HG02973 (cell line): ENCODE data around the gene TTC39B.
"Not testable (repeated sequence)": the region's sequence is repeated elsewhere in the genome, so short reads cannot be mapped to it uniquely, and the experiment has no call there.

Experiments used
- ATAC-seq: cut with Tn5 transposase; IDR thresholded peaks from one replicate; pipeline ENCODE4 v1.9.1; 2021; ENCODE audit warnings: moderate library complexity; ENCODE audit not compliant: unreplicated experiment

TTC39B gene

DNA sequence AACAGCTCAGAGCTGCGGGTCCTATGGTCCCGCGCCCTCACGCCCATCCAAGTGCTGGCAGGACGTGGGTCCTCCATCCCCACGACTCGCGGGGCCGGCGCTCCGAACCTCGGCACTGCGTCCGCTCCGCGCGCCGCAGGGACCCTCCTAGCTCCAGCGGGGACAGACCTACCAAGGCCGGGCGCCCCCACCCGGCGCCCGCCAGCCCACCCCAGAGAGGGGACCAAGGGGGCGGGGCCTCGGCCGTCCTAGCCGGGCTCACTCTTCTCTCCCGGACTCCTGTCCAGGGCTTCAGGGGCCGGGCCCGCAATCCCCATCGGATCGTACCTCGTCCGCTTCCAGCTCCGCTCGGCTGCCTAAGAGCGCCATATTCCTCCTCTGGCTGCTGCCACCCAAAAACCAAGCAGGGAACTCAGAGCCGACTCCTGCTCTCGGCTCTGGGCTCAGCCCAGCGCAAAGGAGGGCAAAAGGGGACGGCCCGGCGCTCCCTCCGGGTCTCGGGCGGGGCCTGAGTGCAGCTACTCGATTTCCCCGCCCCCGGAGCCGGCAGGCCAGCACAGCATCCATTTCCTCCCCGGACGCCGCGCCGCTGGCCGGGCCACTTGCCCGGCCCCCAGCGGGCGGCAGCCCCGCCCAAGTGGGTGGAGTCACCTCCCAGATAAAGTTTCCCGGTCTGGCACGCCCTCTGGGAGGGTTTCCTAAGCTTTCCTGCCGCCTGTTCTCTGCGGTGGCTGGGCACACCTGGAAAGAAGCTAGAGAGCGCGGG, at the start of gene TTC39B:
Gene TTC39B (minus strand): TSS at position 460 of the 766 bp plus-strand sequence. CDS start 91 bp downstream, at position 369.
- ATAC-seq: peak; percentile 90

DNA sequence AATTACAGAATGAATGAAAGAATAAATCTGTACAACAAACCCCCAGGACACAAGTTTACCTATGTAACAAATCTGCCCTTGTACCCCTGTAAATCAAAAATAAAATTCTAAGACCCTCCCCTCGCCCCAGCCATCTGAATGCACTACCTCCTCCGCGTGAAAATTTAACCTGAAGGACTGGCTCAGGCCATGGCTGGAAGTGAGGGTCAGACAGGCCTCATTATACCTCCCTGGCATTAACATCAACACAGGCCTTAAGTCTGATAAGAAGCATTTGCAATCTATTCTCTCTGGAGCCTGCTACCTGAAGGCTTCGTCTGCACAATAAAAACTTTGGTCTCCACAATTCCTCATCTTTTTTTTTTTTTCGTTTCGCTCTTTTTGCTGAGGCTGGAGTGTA, 48.7 kb upstream of the TTC39B start:
- ATAC-seq: no peak

DNA sequence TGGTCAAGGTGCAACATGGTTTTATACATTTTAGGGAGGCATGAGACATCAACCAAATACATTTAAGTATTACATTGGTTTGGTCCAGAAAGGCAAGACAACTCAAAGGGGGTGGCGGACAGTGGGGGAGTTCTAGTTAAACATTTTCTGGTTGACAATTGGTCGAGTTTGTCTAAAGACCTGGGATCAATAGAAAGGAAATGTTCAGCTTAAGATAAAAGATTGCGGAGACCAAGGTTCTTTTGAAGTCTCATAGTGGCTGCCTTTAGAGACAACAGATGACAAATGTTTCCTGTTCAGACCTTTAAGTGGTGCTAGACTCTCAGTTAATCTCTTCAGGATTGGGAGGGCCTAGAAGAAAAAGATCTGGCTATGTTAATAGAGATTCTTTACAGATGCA, 47.7 kb upstream of the TTC39B start:
- no peak for ATAC-seq

DNA sequence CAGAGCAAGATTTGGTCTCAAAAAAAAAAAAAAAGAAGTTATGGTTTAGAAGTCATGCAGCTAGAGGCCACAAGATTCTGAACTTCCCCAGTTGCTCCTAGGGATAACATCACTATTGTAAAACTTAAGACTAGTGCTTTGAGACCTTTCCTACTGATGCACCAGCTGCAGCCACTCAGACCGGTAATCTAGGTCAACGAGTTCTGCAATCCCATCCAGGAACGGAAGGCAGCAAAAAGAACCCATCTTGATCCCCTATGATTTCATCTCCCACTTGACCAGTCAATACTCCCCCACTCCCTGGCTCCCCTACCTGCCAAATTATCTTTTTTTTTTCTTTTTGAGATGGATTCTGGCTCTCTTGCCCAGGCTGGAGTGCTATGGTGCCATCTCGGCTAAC, 46.9 kb upstream of the TTC39B start:
- no peak for ATAC-seq

DNA sequence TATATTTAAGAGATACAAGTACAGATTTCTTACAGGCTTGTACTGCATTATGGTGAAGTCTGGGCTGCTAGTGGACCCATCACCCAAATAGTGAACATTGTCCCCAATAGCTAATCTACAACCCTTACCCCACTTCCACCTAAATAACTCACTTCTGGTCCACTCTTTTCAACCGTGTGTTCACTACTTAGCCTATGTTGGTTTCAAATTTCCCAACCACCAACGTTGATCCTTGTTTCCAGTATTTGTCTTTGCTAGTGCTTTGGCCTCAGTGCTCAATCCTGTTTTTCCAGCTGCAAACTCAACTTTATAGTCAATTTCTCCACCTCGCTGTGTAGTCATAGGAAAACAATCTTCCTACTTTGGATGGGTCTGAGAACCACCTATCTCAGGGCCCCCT, 45.3 kb upstream of the TTC39B start:
- no peak for ATAC-seq

DNA sequence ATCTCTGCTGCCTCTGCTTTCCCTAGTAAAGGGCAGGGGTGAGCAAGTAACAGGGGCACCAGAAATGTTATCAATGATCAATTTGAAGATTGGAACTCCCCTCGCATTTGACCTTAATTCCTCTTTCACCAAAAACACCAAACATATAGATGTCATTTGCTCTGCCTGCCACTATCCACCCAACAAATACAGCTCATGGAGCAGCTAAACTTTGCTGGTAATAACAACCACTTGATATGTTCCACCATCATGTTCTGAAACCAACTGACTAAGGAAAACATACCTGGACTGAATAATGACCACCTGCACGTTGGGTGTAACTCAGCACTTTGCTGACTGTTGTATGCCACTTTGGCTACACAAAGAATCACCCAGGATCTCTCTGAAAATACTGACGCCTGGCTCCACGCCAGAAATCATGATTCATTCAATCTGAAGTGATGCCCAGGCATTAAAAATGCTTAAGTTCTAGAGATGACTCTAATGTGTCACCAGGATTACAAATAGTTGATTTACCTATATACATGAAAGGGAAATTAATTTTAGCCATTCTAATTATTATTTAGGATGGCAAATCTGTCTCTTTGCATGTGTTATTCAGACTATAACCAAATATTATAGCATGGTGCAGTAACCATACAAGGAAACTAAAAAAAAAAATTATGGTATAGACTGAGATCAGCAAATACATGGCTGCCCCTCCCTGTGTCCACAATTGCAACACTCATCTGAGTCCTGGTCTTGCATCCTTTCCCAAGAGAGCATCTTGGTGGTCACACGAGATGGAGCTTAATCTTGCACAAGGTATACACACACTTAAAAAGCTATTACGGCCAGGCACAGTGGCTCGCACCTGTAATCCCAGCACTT, 43.1 kb upstream of the TTC39B start:
- ATAC-seq: no peak

DNA sequence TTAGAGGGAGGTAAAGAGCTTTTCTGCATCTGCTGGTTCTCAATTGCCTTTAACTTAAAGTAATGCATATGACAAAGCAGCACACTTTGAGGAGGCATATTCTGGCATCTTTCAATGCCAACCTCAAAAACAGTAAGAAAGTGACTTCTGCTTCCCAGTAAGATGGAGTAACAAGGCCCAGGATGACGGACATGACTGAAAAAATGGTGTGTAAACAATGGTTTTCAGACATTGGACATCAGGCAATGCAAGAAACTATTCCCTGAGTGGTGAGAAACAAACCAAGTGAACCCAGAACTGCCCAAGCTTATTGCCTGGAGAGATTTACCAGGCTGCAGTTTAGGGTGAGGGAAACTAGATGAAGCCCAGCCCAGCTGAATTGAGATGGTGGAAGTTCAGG, 39.8 kb upstream of the TTC39B start:
- ATAC-seq: no peak

DNA sequence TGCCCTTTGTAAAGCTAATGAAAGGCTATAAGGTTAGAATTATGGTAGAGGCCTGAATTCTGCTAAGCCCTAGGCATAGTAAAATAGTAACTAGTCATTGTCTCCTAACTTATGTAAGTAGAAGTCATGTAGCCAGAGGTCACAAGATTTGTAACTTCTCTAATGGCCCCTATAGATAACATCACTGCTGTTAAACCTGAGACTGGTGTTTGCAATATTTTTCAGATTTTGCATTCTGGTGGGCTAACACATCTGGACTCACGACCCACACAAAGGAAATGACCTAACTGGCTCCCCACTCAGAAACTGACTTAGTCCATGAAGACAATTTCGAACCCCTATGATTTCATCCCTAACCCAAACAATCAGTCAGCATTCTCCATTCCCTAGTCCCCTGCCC, 37.2 kb upstream of the TTC39B start:
- ATAC-seq: no peak

DNA sequence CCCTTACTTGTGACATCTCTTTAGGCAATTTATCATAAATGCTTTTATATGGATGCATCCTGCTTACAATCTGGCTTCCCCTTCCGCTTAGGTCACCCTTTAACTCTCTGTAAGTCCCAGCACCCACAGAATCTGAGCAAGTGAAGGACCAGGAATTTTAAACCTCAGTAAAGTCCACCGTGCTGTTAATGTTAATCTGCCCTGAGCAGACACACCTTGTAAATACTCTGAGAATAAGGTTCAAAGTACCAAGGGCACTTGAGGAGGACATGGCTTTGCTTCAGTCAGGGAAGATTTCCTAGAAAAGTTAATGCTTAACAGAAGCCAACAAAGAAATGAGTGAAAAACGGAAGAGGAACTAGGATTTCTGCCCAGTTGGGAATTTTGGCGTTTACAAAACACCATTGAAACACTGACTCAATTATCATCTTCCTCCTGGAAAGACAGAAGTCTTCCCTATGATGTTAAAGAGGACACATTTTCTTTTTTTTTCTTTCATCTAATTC, 26.4 kb upstream of the TTC39B start:
- ATAC-seq: no peak

DNA sequence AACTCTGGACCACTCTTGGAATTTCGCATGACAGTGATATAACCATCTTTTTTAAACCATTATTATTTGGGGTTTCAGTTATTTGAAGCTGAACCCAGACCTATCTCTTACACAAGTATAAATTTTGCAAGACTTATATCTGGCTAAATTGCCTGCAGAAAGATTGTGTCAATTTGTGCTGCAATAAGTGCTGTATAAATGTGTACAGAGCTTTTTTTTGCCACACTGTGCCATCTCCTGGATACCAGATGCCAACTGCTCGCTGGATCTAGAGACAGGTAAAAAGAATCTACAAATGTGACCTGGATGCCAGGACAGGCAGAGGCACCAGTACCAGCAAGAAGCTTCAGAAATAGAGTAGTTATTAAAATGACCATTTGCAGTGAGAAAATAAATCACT, 25.9 kb upstream of the TTC39B start:
- ATAC-seq: no peak

DNA sequence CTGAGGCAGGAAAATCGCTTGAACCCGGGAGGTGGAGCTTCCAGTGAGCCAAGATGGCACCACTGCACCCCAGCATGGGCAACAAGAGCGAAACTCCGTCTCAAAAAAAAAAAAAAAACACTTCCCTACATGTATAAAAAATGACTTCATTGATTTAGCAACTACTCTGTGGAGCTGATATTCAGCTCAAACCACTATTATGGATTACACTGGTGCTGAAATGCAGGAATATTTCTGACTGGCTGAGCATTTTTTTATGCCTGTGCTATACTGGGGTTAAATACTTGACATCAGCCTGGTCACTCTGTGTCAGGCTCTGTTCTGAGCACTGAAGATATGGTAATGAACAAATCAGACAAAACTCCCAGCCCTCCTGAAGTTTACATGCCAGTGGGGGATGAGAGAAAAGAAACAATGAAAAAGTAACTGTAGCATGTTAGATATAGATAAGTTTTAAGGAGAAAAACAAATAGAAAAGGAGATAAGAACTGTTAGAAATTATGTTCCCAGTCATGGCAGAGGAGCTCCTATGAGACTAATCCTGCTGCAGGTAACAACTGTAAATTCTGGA, 22.6 kb upstream of the TTC39B start:
- no peak for ATAC-seq

DNA sequence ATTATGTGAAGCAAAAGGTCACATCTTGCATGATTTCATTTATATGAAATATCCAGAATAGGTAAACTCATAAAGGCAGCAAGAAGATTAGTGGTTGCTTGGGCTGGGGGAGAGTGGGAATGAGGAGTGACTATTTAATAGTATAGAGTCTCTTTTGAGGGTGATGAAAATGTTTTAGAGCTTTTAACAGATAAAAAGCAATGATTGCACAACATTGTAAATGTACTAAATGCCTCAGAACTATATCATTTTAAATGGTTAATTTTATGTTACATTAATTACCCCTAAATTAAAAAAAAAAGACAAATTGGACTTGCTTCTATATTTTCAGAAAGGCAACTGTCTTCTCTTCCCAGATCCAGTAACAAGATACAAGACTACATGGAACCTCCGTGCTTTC, 21.9 kb upstream of the TTC39B start:
- no peak for ATAC-seq

DNA sequence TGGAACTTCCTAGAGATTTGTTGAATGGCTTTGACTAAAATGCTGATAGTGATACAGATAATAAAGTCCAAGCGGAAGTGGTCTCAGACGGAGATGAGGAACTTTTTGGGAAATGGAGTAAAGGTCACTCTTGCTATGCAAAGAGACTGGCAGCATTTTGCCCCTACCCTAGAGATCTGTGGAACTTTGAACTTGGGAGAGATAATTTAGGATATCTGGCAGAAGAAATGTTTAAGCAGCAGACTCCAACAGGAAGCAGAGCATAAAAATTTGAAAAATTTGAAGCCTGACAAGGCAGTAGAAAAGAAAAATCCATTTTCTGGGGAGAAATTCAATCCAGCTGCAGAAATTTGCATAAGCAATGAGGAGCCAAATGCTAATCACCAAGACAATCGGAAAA, 15.7 kb upstream of the TTC39B start:
- ATAC-seq: not testable (repeated sequence)

DNA sequence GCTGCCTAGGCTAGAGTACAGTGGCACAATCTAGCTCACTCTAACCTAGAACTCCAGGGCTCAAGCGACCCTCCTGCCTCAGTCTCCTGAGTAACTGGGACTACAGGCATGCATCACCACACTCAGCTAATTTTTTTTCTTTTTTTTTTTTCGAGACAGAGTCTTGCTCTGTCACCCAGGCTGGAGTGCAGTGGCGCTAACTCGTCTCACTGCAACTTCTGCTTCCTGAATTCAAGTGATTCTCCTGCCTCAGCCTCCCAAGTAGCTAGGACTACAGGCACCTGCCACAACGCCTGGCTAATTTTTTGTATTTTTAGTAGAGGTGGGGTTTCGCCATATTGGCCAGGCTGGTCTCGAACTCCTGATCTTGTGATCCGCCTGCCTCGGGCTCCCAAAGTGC, 12.6 kb upstream of the TTC39B start:
- not testable (repeated sequence) for ATAC-seq

DNA sequence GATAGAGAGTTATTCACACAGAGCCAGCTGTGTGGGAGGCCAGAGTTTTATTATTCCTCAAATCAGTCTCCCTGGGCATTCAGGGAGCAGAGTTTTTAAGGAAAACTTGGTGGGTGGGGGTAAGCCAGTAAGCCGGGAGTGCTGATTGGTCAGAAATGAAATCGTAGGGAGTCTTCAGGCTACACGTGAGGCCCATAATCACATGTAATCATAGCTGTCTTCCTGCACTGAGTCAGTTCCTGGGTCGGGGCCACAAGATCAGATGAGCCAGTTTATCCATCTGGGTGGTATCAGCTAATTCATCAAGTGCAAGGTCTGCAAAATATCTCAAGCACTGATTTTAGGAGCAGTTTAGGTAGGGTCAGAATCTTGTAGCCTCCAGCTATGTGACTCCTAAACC, 10.8 kb upstream of the TTC39B start:
- ATAC-seq: no peak

DNA sequence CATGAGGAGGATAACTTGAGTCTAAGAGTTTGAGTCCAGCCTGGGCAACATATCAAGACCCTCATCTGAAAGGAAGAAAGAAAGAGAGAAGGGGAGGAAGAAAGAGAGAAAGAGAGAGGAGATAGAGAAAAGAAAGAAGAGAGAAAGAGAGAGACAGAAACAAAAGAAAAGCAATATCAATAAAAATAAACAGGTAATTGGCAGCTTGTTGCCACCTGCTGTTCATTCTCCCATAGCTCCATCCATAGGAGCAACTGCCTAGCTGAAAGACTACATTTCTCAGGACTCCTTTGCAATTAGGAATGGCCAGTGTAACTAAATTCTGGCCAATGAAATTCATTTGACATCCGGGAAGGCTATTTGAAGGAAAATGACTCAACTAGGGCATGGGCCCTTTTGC, 4.6 kb upstream of the TTC39B start:
- ATAC-seq: no peak

DNA sequence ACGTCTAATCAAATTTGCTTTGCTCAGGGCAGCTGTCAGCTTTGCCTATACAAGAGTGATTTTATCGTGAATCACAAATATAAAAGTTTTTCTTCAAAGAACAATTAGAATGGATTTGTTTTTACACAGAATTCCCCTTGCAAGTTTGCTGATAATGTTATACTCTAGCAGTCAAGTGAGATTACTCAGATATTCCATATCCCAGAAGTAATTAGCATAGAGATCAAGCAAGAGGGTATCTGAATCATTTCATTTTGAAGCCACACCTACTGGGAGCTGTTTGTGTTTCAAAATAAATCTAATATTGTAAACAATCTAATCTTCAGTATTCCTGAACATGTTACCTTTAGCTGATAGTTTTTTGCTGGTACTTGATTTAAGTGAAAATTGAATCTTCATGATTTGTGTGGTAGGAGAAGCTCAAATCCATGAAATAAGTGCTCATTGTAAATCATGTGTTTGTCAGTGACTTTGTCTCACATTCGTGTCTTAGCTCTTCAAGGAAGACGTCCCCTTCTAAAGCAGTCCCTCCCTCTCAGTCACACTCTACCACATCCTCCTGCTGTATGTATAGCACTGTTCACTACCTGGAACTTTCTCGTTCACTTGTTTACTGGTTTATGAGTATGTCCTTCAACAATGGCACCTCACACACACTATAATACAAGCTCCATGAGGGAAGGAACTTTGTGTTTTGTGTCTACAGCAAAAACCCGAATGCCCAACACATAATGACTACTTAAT, 3.3 kb upstream of the TTC39B start:
- ATAC-seq: no peak

DNA sequence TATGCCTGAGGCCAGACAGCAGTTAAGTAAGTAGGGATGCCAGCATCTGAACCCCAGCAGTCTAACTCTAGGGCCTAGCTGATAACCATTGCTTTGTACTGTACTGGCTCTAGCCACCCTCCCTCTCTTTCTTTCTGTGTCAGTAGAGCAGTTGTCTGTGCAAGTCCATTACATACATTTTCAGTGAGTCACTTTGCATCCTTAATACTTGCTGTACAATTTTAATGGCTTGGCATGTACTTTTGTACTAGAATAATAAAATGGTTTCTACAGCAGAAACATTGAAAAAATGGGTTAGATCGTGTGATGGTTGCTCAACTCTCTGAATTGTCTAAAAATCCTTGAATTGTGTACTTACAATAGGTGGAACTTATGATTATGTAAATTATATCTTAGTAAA, 1.5 kb upstream of the TTC39B start:
- ATAC-seq: no peak

DNA sequence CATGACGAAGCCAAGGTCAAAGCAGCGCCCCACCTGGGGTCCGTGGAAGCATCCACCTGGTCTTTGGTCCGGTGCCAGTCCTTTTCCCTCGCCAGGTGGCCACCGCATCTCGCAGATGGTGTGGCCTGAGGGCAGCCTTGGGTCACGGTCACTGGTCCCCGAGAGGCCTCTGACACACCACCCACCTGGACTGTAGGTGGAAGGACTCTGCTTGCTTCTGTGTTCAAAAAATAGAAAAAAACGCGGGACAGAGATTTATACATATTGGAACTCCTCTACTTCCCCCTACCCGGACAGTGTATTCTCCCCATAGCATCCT, 466 bp upstream of the TTC39B start:
- ATAC-seq: no peak

DNA sequence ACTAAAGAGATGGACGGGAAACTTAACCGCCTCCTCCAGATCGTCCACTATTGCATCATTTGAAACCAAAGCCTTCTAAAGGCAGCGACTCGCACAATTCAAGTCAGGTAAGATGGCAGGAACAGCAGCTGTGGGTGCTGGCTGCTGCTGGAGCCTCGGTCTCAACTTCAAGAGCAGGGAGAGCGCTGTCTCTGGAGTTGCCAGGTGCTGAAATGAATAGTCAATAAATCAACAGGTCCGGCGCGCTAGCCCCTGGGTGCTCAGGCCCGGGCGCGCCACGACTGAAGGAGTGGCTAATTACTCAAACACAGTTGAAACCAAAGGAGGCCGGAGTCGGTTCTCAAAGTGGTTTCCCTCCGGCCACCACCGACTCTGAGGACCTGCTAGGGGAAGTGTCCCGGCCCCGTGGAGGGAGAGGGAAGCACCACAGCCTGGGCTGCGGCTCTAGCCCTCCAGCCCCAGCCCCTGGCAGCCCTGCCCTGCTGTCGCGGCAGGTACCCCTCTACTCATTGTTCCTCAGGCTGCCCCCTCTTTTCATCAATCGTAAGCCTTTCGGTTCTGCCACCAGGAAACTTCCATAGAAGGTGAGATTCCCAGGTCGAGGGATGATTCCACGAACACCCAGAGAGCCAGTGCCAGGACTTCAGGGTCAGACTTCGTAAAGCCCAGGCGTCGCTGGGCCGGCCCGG, 804 bp downstream of the TTC39B start:
- ATAC-seq: peak; percentile 29

DNA sequence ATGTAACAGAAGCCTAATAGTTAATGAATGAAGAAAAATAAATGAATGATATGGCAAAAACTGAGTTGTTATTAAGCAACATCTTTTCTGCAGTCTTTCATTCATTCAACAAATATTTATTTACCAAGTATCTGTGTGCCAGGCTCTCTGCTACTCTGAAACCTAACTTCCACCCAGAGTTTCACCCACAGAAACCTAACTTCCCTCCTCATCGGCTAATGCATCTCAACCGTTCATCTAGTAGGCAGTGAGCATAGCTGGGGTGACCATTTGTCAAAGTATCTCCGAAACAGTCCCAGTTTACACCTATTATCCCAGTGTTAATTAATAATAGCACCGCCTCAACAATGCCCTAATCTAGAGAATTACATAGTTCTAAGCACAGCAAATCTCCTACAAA, 1.5 kb downstream of the TTC39B start:
- no peak for ATAC-seq
